Myocyte (in vitro differentiated cells): Measurements from ENCODE around the gene MAPT. TPM values are rescaled to one million over a fixed set of nuclear protein-coding genes. Genes with fewer than 3 reads are reported as not detected.
"Not testable (repeated sequence)": the region's sequence is repeated elsewhere in the genome, so short reads cannot be mapped to it uniquely, and the experiment has no call there.

ENCODE experiments used
- DNase-seq: peaks from one replicate; pipeline ENCODE4 v3.0.0-alpha.2; 2012; ENCODE audit warnings: low read depth
- total RNA-seq: library from RNA; depleted of rRNA; stranded (reverse); fragments of >200 nt; gene quantifications from 2 replicates; pipeline ENCODE4 v1.2.3, GENCODE V29; 2014

MAPT gene
- total RNA-seq, 1 donor from 2014 or later, result 0.05 TPM

DNA sequence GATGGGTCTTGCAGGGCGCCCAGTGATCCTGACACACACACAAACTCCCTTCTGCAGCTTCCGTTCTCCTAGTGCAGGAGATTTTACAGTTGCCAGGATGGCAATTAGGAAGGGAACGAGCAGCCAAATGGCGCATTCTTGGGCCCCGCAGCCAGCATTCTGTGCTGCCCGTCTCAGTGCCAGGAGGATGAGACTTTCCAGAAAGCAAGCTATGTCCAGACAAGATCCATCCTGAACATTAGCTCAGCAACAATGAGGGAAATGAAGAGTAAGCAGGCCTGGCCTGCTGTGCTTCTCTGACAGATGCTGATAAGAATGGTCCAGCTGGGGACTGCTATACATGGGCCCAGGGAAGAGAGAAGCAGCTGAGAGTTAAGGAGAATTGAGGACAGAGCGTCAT lies 33.2 kb upstream of the MAPT start:
- no peak for DNase-seq

DNA sequence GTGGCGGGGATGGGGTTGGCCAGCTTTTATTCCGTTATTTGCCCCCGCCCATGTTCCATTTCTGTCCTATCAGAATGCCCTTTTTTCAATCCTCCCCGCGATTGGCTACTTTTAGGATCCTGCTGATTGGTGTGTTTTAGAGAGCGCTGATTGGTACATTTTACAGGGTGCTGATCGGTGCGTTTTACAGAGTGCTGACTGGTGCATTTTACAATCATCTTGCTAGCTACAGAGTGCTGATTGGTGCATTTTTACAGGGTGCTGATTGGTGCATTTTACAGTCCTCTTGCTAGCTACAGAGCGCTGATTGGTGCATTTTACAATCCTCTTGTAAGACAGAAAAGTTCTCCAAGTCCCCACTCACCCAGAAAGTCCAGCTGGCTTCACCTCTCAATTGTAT lies 32.2 kb upstream of the MAPT start:
- not testable (repeated sequence) for DNase-seq

GRCh38 chr17:45863857-45864654 lies 30.3 kb upstream of the MAPT start:
- no peak for DNase-seq

DNA sequence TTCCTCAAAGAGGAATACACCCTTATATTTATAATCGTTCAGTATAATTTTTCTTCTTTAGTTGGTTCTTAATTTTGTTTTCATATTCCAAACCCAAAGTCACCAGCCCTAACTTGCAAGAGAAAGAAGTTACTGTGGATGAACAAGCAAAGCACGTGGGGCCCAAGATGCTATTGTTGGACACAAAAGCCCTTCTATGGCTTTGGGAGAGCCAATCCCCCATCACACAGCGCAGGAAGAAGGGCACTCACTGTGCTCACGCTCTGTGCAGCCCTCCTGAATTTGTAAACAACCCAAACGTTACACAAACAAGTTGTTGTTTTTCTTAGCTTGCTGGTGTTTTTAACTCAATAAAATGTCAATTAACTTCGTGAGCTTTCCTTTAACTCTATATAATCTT lies 27.2 kb upstream of the MAPT start:
- DNase-seq, result no peak

GRCh38 chr17:45867702-45868101 lies 26.7 kb upstream of the MAPT start:
- DNase-seq, result peak; percentile 9

- no peak for DNase-seq
These were observed 26.1 kb upstream of the MAPT start for GRCh38 chr17:45868276-45868675.

DNA sequence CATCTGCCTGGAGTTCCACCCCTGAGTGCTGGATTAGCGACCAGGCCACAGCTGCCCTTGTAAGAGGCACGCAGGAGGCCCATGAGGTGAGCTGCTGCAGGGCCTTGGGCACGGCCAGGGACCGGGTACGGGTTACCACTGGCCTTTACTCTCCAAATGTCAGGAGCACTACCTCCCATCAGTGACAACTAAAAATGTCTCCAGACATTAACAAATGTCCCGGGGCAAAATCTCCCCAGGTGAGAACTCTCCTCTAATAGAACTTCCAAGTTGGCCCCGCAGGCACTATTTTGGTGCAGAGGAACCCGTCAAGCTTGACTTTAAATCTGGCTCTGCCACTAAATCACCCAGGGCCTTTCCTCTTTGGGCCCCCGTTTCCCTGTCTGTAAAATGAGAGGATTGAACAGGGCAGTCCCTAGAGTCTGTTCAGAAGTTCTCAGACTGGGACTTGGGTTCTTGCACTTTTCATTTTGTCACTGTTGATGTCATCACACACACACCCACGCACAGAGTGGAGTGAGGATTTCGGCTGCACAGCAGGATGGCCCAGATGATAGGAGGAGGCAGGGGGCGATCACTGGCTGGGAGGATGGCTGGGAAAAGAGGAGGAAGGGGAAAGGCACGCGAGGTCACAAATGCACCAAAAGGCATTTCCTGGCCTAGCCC lies 24.5 kb upstream of the MAPT start:
- DNase-seq, result no peak

- DNase-seq, result no peak
These were observed 23.9 kb upstream of the MAPT start for GRCh38 chr17:45870342-45870974.

GRCh38 chr17:45871718-45872117 lies 22.6 kb upstream of the MAPT start:
- no peak for DNase-seq

DNA sequence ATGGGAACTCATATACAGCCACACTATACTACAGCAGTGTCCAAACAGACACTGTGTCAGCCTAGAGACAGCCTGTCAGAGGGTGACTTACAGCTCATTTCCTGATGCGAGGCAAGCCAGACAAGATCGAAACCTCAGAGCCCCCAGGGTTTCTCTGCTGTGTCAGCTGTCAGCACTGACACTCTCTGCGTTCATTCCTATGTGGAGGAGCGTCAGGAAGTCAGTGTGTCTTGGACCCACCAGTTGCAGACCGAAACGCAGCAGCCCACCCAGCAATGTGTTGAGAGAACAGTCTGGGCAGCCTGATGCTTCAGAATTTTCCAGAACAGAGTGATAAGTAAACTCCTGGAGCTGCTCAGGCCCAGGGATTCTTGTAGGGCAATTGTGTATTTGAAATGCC lies 20.6 kb upstream of the MAPT start:
- no peak for DNase-seq

DNA sequence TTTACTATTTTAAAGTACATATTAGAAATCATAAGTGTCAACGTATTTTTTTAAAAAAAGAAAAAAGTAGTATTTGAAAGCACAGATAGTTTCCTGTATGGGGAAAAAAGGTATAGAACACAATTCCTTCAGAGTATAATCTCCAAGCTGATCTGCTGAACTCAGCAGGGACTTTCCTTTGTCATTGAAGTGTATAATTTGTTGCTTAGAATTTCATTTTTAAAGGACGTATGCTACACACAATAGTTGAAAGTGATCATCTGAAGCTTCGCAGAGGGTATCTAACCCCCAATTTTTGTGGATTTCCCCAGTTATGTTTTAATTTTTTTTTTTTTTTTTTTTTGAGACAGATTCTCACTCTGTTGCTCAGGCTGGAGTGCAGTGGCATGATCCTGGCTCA lies 20.2 kb upstream of the MAPT start:
- DNase-seq, result no peak

GRCh38 chr17:45876539-45876938 lies 17.8 kb upstream of the MAPT start:
- DNase-seq, result peak; percentile 40

GRCh38 chr17:45877467-45877866 lies 16.9 kb upstream of the MAPT start:
- no peak for DNase-seq

DNA sequence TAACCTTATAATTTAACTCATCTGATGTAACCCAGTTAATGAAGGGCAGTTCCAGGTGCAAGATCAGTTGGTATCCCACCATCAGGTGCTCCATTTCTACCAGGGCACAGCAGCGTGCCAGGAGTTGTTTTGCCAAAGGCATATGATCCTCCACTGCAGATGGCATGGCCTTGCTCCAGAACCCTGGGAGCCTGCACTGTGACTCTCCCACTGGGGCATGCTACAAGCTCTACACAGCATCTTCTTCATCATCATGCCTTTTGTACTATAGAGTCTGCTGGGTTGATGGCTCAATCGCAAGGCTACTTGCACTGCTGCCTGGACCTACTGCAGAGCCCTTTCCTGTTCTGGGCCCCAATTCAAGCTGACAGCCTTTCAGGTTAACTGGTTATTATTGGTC lies 11.3 kb upstream of the MAPT start:
- no peak for DNase-seq

DNA sequence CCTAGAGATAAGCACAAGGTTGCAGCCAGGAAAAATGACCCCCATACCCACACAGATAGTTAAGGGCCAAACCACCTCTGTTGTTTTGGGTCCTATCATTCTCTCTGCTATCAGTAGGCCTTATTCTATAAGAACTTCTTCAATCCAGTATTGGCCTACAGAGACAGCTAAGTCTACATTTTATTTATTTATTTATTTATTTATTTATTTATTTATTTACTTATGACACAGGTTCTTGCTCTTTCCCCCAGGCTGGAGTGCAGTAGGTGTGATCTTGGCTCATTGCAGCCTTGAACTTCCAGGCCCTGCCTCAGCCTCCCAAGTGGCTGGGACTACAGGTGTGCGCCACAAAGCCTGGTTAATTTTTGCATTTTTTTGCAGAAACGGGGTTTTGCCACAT lies 7.5 kb upstream of the MAPT start:
- no peak for DNase-seq

DNA sequence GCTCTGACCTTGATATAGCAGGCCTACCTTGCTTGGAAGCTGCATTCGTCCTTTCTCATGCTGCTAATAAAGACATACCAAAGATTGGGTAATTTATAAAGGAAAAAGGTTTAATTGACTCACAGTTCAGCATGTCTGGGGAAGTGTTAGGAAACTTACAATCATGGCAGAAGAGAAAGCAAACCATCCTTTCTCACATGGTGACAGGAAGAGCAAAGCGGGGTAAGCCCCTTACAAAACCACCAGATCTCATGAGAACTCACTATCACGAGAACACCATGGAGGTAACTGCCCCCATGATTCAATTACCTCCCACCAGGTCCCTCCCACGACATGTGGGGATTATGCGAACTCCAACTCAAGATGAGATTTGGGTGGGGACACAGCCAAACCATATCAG lies 6.0 kb upstream of the MAPT start:
- DNase-seq, result no peak

DNA sequence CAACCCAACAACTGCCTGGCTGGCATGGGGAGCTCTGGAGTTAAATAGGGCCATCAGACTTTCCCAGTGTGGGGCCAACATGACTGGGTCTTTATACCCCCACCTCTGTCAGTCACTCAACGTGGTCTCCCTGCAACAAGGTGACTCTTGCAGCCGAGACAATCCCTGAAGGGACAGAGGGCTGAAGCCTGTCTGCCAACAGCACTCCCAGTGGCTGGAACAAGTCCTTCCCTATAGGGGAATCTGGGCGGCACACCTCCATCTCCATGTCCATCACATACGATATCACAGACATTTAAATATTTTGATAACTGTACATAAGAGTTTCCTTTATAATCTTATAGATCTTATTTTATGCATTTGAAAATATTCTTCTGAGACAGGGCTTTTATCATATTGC lies 4.8 kb upstream of the MAPT start:
- no peak for DNase-seq

DNA sequence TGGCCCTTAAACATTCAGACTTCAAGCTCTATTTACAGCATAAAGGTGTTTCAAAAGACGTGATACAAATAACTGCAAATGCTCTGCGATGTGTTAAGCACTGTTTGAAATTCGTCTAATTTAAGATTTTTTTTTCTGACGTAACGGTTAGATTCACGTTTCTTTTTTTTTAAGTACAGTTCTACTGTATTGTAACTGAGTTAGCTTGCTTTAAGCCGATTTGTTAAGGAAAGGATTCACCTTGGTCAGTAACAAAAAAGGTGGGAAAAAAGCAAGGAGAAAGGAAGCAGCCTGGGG lies 681 bp upstream of the MAPT start:
- DNase-seq, result no peak

DNA sequence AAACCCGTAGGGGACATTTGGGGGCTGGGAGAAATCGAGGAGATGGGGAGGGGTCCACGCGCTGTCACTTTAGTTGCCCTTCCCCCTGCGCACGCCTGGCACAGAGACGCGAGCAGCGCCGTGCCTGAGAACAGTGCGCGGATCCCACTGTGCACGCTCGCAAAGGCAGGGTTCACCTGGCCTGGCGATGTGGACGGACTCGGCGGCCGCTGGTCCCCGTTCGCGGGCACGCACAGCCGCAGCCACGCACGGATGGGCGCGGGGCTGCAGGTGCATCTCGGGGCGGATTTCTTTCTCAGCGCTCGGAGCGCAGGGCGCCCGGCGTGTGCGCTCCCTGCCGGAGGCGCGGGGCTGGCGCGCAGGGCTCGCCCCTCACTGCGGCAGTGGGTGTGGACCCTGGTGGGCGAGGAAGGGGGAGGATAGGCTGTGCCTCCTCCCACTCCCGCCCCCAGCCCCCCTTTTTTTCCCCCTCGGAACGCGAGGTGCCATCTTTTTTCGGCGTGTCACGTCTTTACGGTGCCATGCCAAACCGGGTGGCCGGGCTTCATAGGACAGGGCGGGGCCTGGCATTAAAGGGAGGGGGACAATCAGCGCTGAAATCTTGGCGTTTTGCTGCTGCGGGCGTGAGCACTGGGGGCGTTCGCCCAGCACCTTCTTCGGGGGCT lies 1.1 kb downstream of the MAPT start:
- no peak for DNase-seq

DNA sequence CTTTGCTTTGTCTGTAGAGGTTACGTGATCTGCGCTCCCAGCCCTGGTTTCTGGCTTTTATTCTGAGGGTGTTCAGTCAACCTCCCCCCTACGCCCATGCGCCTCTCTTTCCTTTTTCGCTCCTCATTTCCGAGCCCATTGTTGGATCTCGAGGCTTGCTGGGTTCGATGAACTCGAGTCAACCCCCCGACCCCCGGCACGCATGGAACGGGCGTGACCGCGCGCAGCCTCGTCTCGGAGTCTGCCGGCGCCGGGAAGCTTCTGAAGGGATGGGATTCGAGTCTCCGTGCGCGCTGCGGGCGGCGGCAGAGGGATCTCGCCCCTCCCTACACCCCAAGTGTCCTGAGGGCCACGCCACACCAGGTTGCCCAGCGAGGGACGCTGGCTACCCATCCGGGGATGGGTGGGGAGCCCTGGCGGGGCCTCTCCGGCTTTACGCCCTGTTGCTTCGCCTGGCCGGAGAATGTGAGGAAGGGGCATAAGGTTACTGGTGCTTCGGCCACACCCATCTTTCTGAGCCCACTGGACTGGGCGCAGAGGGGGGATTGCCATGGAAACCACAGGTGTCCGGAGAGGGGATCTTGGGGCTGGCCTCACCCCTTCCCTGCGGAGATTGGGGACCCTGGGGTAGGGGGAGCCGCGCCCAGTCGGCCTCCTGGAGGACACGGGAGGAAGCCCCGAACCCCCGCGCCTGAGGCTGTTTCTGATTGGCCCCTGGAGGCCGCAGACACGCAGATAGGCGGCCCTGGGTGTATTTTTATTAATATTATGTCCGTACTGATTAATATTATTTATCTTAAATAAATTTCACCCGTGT lies 1.8 kb downstream of the MAPT start:
- no peak for DNase-seq
